ENCODE data around the gene OPA3.
A peak's percentile ranks its signal among the peaks of the same experiment; 100 is the strongest.

The OPA3 gene

DNA sequence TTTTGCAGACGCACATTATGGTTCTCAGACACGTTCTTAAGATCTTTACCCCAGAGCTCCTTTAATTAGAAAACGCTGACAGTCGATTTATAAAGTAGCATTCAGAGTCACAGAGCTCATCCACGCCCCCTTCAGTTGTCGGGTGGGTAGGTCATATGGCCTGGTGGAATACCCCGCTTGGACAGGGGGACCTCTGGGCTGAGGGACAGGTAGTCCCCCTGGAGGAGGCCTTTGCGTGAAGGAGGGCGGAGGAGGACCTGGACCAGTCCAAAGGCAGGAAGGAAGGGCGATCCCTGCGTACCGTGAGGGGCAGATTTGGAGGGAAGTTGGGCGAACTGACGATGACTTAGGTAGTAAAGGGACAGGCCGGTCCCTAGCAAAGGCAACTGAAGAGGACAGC lies 56.9 kb downstream of the OPA3 start:
- Histone ChIP-seq H3K4me1 (ENCODE audit: insufficient read depth, low read length) (peaks cover 15% of the 10 kb centered on the region), H3K4me3 (ENCODE audit: low read depth in 1 of 2, low read length in 2 of 2) (no peak overlapping the region)

DNA sequence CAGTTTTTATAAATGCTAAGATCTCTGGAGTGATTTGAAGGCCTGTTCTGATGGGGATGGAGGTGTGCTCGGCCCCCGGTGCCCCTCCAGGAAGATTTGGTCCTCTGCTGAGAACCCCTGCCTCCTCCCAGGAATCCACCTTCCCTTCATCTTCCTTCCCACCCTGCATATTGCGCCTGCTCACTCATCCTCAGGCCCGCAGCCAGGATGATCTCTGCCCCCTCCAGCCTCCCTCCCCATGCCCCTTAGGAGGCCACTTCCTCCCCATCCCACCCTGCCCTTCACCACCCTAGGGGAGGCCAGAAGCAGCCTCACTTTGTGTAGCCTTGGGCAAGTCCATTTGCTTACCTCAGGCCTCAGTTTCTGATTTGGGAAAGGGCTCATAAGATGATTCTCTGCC lies 57.6 kb downstream of the OPA3 start:
- Histone ChIP-seq H3K27ac (ENCODE audit: low read depth, low read length) (no peak overlapping the region), H3K9me3 (ENCODE audit: low read length) (no peaks in the 10 kb centered on the region), H3K4me3 (ENCODE audit: low read depth in 1 of 2, low read length in 2 of 2) (no peak overlapping the region), H3K27me3 (ENCODE audit: control insufficient read depth in 1 of 2, insufficient read depth in 2 of 2, low read length in 2 of 2) (no peaks in the 10 kb centered on the region), H3K9ac (ENCODE audit: low read length) (no peak overlapping the region), H3K36me3 (ENCODE audit: insufficient read depth, low read length) (peaks cover 43% of the 10 kb centered on the region), H3K4me1 (ENCODE audit: insufficient read depth, low read length) (peaks cover 15% of the 10 kb centered on the region)

More for the DNA sequence above, 56.9 kb downstream of the OPA3 start:
- Histone ChIP-seq H3K9me3 (ENCODE audit: low read length) (no peaks in the 10 kb centered on the region), H3K27me3 (ENCODE audit: control insufficient read depth in 1 of 2, insufficient read depth in 2 of 2, low read length in 2 of 2) (no peaks in the 10 kb centered on the region), H3K36me3 (ENCODE audit: insufficient read depth, low read length) (peaks cover 38% of the 10 kb centered on the region), H3K27ac (ENCODE audit: low read depth, low read length) (no peak overlapping the region), H3K9ac (ENCODE audit: low read length) (no peak overlapping the region)

DNA sequence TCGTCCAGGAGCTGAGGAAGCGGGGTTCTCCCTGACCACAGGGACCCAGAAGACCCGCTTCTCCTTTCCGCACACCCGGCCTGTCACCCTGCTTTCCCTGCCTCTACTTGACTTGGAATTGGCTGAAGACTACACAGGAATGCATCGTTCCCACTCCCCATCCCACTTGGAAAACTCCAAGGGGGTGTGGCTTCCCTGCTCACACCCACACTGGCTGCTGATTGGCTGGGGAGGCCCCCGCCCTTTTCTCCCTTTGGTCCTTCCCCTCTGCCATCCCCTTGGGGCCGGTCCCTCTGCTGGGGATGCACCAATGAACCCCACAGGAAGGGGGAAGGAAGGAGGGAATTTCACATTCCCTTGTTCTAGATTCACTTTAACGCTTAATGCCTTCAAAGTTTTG lies 58.5 kb downstream of the OPA3 start:
- Histone ChIP-seq H3K4me1 (ENCODE audit: insufficient read depth, low read length) (peaks cover 15% of the 10 kb centered on the region), H3K9ac (ENCODE audit: low read length) (no peak overlapping the region), H3K4me3 (ENCODE audit: low read depth in 1 of 2, low read length in 2 of 2) (no peak overlapping the region), H3K27me3 (ENCODE audit: control insufficient read depth in 1 of 2, insufficient read depth in 2 of 2, low read length in 2 of 2) (no peaks in the 10 kb centered on the region), H3K27ac (ENCODE audit: low read depth, low read length) (no peak overlapping the region), H3K36me3 (ENCODE audit: insufficient read depth, low read length) (peaks cover 51% of the 10 kb centered on the region), H3K9me3 (ENCODE audit: low read length) (no peaks in the 10 kb centered on the region)

DNA sequence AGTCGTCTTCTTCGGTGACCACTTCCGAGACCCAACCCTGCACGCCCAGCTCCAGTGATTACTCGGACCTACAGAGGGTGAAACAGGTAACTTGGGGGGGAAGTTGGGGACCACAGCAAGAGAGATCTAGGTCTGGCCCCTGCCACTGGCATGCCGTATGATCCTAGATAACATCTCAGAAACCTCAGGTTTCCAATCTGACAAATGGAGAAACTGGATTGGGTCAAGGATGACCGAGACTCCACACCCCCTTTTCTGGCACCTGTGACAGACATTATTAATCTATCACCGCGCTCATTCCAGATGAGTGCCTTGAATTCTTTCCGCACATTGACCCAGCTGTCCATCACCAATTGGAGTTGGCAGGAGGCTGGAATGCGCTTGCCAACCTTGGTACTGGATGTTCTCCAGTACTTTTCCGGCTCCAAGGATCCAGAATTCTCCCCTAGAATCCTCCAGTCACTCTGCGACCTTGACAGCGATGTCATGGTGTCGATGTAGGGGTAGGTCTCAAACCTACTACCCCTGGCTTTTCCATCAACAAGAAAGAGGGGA lies 60.0 kb downstream of the OPA3 start:
- Histone ChIP-seq H3K27me3 (ENCODE audit: control insufficient read depth in 1 of 2, insufficient read depth in 2 of 2, low read length in 2 of 2) (no peaks in the 10 kb centered on the region), H3K9ac (ENCODE audit: low read length) (no peak overlapping the region), H3K4me1 (ENCODE audit: insufficient read depth, low read length) (peaks cover 14% of the 10 kb centered on the region), H3K9me3 (ENCODE audit: low read length) (no peaks in the 10 kb centered on the region), H3K27ac (ENCODE audit: low read depth, low read length) (no peak overlapping the region), H3K4me3 (ENCODE audit: low read depth in 1 of 2, low read length in 2 of 2) (no peak overlapping the region), H3K36me3 (ENCODE audit: insufficient read depth, low read length) (peaks cover 63% of the 10 kb centered on the region)

DNA sequence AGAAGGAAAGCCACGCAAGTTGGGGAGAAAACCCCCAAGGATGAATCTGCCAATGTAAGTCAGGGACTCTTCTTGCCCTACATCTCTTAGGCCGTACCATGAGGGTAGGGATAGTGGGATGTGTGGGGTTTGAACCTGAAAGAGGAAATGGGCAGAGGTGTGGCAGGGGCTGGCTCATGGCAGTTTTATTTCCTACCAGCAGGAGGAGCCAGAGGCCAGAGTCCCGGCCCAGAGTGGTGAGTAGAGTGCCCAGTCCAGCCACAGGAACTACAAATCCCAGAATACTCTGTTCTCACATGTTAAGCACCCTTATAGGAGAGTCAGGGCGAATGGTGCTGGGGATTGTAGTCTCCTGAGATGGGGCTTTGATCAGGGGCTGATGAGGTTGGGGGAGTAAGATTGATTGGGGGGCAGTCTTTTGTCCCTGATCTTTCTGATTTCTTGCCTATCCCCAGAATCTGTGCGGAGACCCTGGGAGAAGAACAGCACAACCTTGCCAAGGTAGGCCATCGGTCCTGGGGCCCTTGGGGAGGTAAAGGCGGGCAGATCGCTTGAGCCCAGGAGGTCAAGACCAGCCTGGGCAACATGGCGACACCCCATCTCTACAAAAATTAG lies 60.9 kb downstream of the OPA3 start:
- Histone ChIP-seq H3K9me3 (ENCODE audit: low read length) (no peaks in the 10 kb centered on the region), H3K9ac (ENCODE audit: low read length) (no peak overlapping the region), H3K36me3 (ENCODE audit: insufficient read depth, low read length) (peaks cover 63% of the 10 kb centered on the region), H3K4me1 (ENCODE audit: insufficient read depth, low read length) (peaks cover 5% of the 10 kb centered on the region), H3K27ac (ENCODE audit: low read depth, low read length) (no peak overlapping the region), H3K27me3 (ENCODE audit: control insufficient read depth in 1 of 2, insufficient read depth in 2 of 2, low read length in 2 of 2) (no peaks in the 10 kb centered on the region), H3K4me3 (ENCODE audit: low read depth in 1 of 2, low read length in 2 of 2) (no peak overlapping the region)

DNA sequence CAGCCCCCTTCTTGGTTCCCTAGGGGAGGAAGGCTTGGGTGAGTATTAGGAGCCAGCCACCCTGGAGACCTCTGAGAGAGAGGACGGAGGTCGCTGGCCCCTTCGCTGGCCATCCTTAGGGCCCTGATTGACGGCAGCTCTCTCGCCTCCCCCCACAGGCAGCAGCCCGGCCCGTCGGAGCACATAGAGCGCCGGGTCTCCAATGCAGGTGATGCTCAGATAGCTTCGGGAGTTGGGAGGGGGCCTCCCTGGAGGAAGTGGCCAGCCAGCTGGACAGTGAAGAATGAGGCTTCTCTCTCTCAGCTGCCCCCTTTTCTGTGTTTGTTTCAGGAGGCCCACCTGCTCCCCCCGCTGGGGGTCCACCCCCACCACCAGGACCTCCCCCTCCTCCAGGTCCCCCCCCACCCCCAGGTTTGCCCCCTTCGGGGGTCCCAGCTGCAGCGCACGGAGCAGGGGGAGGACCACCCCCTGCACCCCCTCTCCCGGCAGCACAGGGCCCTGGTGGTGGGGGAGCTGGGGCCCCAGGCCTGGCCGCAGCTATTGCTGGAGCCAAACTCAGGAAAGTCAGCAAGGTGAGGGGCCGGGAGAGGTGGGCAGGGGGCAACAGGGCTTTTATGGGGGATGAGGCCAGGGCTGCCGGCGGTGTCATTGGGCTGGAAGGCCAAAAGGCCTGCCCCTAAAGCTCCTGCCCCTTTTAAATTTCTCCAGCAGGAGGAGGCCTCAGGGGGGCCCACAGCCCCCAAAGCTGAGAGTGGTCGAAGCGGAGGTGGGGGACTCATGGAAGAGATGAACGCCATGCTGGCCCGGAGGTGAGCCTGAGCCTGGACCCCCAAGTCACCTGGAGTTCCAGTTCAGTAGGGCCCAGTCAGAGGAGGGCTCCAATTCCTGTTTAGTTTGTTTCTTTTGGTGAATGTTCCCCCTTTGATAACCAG lies 62.3 kb downstream of the OPA3 start:
- no peaks in the 10 kb centered on the region for H3K27me3 ChIP-seq (ENCODE audit: control insufficient read depth in 1 of 2, insufficient read depth in 2 of 2, low read length in 2 of 2)
- no peaks in the 10 kb centered on the region for H3K9me3 ChIP-seq (ENCODE audit: low read length)
- peak overlapping the region; percentile 31 for H3K27ac ChIP-seq (ENCODE audit: low read depth, low read length)
- no peak overlapping the region for H3K4me3 ChIP-seq (ENCODE audit: low read depth in 1 of 2, low read length in 2 of 2)
- H3K36me3 ChIP-seq (ENCODE audit: insufficient read depth, low read length) = peaks cover 70% of the 10 kb centered on the region
- H3K4me1 ChIP-seq (ENCODE audit: insufficient read depth, low read length) = no peaks in the 10 kb centered on the region
- no peak overlapping the region for H3K9ac ChIP-seq (ENCODE audit: low read length)

DNA sequence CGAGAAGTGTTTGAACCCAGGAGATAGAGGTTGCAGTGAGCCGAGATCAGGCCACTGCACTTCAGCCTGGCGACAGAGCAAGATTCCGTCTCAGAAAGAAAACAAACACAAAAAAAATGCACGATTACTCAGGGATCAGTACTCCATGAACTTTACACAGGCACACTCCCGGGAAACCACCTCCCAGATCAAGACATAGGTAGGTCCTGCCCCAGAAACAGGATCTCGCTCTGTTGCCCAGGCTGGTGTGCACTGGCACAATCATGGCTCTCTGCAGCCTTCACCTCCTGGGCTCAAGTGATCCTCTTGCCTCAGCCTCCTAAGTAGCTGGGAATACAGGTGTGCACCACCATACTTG lies 66.2 kb downstream of the OPA3 start:
- Histone ChIP-seq H3K27me3 (ENCODE audit: control insufficient read depth in 1 of 2, insufficient read depth in 2 of 2, low read length in 2 of 2) (no peaks in the 10 kb centered on the region), H3K9me3 (ENCODE audit: low read length) (no peaks in the 10 kb centered on the region), H3K4me3 (ENCODE audit: low read depth in 1 of 2, low read length in 2 of 2) (no peak overlapping the region), H3K36me3 (ENCODE audit: insufficient read depth, low read length) (peaks cover 44% of the 10 kb centered on the region), H3K9ac (ENCODE audit: low read length) (no peak overlapping the region), H3K4me1 (ENCODE audit: insufficient read depth, low read length) (peaks cover 30% of the 10 kb centered on the region), H3K27ac (ENCODE audit: low read depth, low read length) (no peak overlapping the region)

DNA sequence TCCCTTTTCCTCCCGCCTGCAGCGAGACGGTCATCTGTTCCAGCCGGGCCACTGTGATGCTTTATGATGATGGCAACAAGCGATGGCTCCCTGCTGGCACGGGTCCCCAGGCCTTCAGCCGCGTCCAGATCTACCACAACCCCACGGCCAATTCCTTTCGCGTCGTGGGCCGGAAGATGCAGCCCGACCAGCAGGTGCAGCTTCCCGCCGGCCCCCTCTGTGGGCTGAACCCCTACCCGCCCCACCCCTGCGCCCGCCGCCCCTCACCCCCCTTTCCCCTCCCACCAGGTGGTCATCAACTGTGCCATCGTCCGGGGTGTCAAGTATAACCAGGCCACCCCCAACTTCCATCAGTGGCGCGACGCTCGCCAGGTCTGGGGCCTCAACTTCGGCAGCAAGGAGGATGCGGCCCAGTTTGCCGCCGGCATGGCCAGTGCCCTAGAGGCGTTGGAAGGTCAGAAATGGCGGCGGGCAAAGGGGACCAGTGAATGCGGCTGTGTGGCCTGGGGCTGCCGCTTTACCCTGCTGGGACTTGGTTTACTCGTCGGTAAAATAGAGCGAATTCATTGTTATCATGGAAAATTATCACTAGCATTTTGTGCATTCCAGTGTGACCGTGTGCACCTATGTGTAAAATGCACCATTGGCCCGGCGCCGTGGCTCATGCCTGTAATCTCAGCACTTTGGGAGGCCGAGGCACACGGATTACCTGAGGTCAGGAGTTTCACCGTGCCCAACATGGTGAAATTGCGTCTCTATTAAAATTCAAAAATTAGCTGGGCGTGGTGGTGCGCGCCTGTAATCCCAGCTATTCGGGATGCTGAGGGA lies 66.7 kb downstream of the OPA3 start:
- Histone ChIP-seq H3K4me3 (ENCODE audit: low read depth in 1 of 2, low read length in 2 of 2) (no peak overlapping the region), H3K4me1 (ENCODE audit: insufficient read depth, low read length) (peaks cover 35% of the 10 kb centered on the region), H3K27me3 (ENCODE audit: control insufficient read depth in 1 of 2, insufficient read depth in 2 of 2, low read length in 2 of 2) (no peaks in the 10 kb centered on the region), H3K9me3 (ENCODE audit: low read length) (no peaks in the 10 kb centered on the region), H3K36me3 (ENCODE audit: insufficient read depth, low read length) (peaks cover 39% of the 10 kb centered on the region), H3K27ac (ENCODE audit: low read depth, low read length) (no peak overlapping the region), H3K9ac (ENCODE audit: low read length) (no peak overlapping the region)

DNA sequence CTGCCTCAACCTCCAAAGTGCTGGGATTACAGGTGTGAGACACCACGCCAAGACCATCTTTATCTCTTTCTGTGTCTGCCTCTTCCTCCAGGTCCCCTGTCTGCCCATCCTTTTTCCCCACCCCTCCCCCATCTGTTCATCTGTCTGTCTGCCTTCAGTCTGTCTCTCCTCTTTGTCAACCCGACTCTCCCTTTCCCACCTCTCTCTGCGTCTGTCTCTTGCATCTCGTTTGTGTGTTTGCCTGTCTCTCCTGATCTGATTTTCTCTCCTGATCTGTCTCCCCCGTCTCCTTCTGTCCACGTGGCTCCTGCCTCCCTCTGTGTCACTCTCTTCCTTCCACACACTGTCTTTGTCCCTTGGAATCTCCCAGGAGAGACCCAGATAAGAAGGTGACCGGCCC lies 67.4 kb downstream of the OPA3 start:
- Histone ChIP-seq H3K36me3 (ENCODE audit: insufficient read depth, low read length) (peaks cover 33% of the 10 kb centered on the region), H3K27ac (ENCODE audit: low read depth, low read length) (no peak overlapping the region), H3K27me3 (ENCODE audit: control insufficient read depth in 1 of 2, insufficient read depth in 2 of 2, low read length in 2 of 2) (no peaks in the 10 kb centered on the region), H3K9ac (ENCODE audit: low read length) (no peak overlapping the region), H3K4me1 (ENCODE audit: insufficient read depth, low read length) (peaks cover 37% of the 10 kb centered on the region), H3K9me3 (ENCODE audit: low read length) (no peaks in the 10 kb centered on the region), H3K4me3 (ENCODE audit: low read depth in 1 of 2, low read length in 2 of 2) (no peak overlapping the region)

DNA sequence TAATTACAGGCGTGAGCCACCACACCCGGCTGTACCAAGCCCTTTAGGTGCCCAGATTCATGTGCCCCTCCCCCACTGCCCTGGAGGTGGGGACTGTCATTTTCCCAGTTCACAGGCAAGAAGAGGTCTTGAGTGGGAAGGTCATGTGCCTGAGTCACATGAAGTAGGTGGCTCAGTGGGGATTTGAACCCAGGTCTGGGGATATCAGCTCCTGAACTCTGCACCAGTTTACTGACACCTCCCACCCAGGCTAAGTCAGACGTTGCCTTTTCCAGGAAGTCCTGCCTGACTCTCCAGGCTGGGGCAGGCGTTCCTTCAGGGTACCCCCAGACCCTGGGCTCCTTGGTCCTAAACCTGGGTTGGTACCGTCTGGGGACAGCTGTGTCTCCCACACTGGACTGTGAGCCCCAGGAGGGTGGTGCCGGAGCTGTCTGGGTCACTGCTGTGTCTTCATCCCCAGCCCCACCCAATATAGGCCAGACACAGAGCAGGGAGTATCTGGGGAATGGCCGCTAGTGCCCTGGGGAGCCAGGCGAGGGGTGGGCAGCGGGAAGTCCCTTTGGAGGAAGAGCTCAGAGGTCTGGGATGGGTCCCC lies 68.7 kb downstream of the OPA3 start:
- H3K27me3 ChIP-seq (ENCODE audit: control insufficient read depth in 1 of 2, insufficient read depth in 2 of 2, low read length in 2 of 2) = no peaks in the 10 kb centered on the region
- no peak overlapping the region for H3K4me3 ChIP-seq (ENCODE audit: low read depth in 1 of 2, low read length in 2 of 2)
- peaks cover 48% of the 10 kb centered on the region for H3K4me1 ChIP-seq (ENCODE audit: insufficient read depth, low read length)
- peaks cover 22% of the 10 kb centered on the region for H3K36me3 ChIP-seq (ENCODE audit: insufficient read depth, low read length)
- no peak overlapping the region for H3K27ac ChIP-seq (ENCODE audit: low read depth, low read length)
- H3K9ac ChIP-seq (ENCODE audit: low read length) = no peak overlapping the region
- H3K9me3 ChIP-seq (ENCODE audit: low read length) = no peaks in the 10 kb centered on the region
